PC-9 (cell line): ENCODE measurements around the gene FBXL13. TPM values are rescaled to one million over a fixed set of nuclear protein-coding genes. Genes with fewer than 3 reads are reported as not detected.

Experiments
- BruUV-seq: library from RNA; stranded (reverse); fragments of 400-500 nt; replicated peaks from 2 replicates; lab custom pipeline; 2021; lab: Mats Ljungman, UMichigan
- CTCF ChIA-PET: fragments of 300-600 bp; sonication (Branson Sonifier 250); formaldehyde crosslinking; loops from one replicate; lab custom pipeline; 2022; ENCODE audit warnings: antibody characterized with exemption; lab: Charles Lee
- POLR2A ChIA-PET: fragments of 300-600 bp; sonication (Branson Sonifier 250); formaldehyde crosslinking; loops from one replicate; lab custom pipeline; 2022; ENCODE audit warnings: antibody characterized with exemption; ENCODE audit not compliant: unreplicated experiment; lab: Charles Lee
- DNase-seq, 2 experiments: peaks; one replicate each; pipeline versions ENCODE4 v3.0.0 to v3.0.0-alpha.2; 2015 to 2022; ENCODE audit warnings: mixed read lengths in 1 of 2
- H2AFZ ChIP-seq: fragments of 200-600 bp; sonication (generic); 2 replicates; pipeline ENCODE4 v1.8.1; 2017; ENCODE audit warnings: antibody characterized with exemption
- H3F3A ChIP-seq: fragments of 200-600 bp; sonication (generic); 2 replicates; pipeline ENCODE4 v1.8.1; 2017; ENCODE audit warnings: antibody characterized with exemption, mild to moderate bottlenecking, low read depth; ENCODE audit not compliant: insufficient read depth
- H3K27ac ChIP-seq: fragments of 200-600 bp; sonication (generic); 2 replicates; pipeline ENCODE4 v1.6.1; 2016; ENCODE audit warnings: mixed run types
- H3K27me3 ChIP-seq: fragments of 200-600 bp; sonication (generic); 2 replicates; pipeline ENCODE4 v1.6.1; 2016; ENCODE audit warnings: low read depth, mixed run types; ENCODE audit not compliant: insufficient read depth
- H3K36me3 ChIP-seq: fragments of 200-600 bp; sonication (generic); 2 replicates; pipeline ENCODE4 v1.6.1; 2016; ENCODE audit warnings: low read depth, mixed run types
- H3K4me1 ChIP-seq: fragments of 200-600 bp; sonication (generic); replicated peaks from 2 replicates; pipeline ENCODE4 v1.6.1; 2016; ENCODE audit warnings: mixed run types; ENCODE audit not compliant: insufficient read depth
- H3K4me2 ChIP-seq: fragments of 200-600 bp; sonication (generic); 2 replicates; pipeline ENCODE4 v1.6.1; 2017; ENCODE audit warnings: mixed run types
- H3K4me3 ChIP-seq: fragments of 200-600 bp; sonication (generic); 2 replicates; pipeline ENCODE4 v1.6.1; 2016; ENCODE audit warnings: mixed run types
- H3K79me2 ChIP-seq: fragments of 200-600 bp; sonication (generic); 2 replicates; pipeline ENCODE4 v1.6.1; 2017; ENCODE audit warnings: low read depth, mixed run types
- H3K9me2 ChIP-seq: fragments of 200-600 bp; sonication (generic); 2 replicates; pipeline ENCODE4 v1.8.1; 2017; ENCODE audit warnings: mild to moderate bottlenecking; ENCODE audit not compliant: insufficient read depth
- H3K9me3 ChIP-seq: fragments of 200-600 bp; sonication (generic); 2 replicates; pipeline ENCODE4 v1.8.1; 2016; ENCODE audit warnings: low read depth; ENCODE audit not compliant: insufficient read depth
- H4K20me1 ChIP-seq: fragments of 200-600 bp; sonication (generic); 2 replicates; pipeline ENCODE4 v1.8.1; 2017; ENCODE audit not compliant: insufficient read depth
- CTCF ChIP-seq: fragments of 200-600 bp; sonication (generic); conservative IDR thresholded peaks from 2 replicates; pipeline ENCODE4 v1.6.1; 2017; ENCODE audit warnings: mixed run types, antibody characterized with exemption, mild to moderate bottlenecking, moderate library complexity
- EZH2 ChIP-seq: fragments of 200-600 bp; sonication (generic); IDR thresholded peaks from 2 replicates; pipeline ENCODE4 v1.8.0; 2017; ENCODE audit warnings: antibody characterized with exemption, low read depth
- intact Hi-C: fragments of 100-400 bp; cut with micrococcal nuclease; formaldehyde crosslinking; loops from one replicate; pipeline ENCODE4 v1.10.0; 2022; ENCODE audit not compliant: unreplicated experiment
- total RNA-seq: library from RNA; stranded (reverse); gene quantifications from 2 replicates; pipeline ENCODE4 v1.2.3, GENCODE V29; 2021

Gene FBXL13
- total RNA-seq, 1 experiment from 2014 or later: 19.4 TPM

GRCh38 chr7:102843850-102844249 lies 230.7 kb downstream of the FBXL13 start:
- no TSS peak for BruUV-seq
- no peaks in the 10 kb centered on the region for H3K36me3 ChIP-seq
- no peak overlapping the region for H3K4me3 ChIP-seq
- no peaks in the 10 kb centered on the region for H3K9me3 ChIP-seq
- no peak overlapping the region for H2AFZ ChIP-seq
- POLR2A ChIA-PET: interaction anchor here (0.7 kb wide), 1 partner anchor 32 kb away, joined by 3 read pairs; no protein-coding TSS in a partner anchor
- TF ChIP-seq EZH2 (no peak), CTCF (no peak)
- CTCF ChIA-PET: interaction anchor here (0.6 kb wide), 1 partner anchor 1422 kb away, joined by 19 read pairs; no protein-coding TSS in a partner anchor
- no peaks in the 10 kb centered on the region for H4K20me1 ChIP-seq
- H3K4me1 ChIP-seq: no peaks in the 10 kb centered on the region
- no peaks in the 10 kb centered on the region for H3F3A ChIP-seq
- DNase-seq: no peak
- no peak overlapping the region for H3K4me2 ChIP-seq
- H3K27ac ChIP-seq: no peak overlapping the region
- intact Hi-C loops: no loop called here
- no peaks in the 10 kb centered on the region for H3K27me3 ChIP-seq
- no peaks in the 10 kb centered on the region for H3K79me2 ChIP-seq
- no peaks in the 10 kb centered on the region for H3K9me2 ChIP-seq

- Histone ChIP-seq H3K27me3 (no peaks in the 10 kb centered on the region), H3K36me3 (no peaks in the 10 kb centered on the region), H3K9me3 (no peaks in the 10 kb centered on the region), H3F3A (no peaks in the 10 kb centered on the region), H3K4me2 (no peak overlapping the region), H3K4me3 (no peak overlapping the region), H3K9me2 (no peaks in the 10 kb centered on the region), H3K27ac (no peak overlapping the region), H2AFZ (no peak overlapping the region), H3K4me1 (no peaks in the 10 kb centered on the region), H3K79me2 (no peaks in the 10 kb centered on the region), H4K20me1 (no peaks in the 10 kb centered on the region)
- intact Hi-C loops: no loop called here
- ChIA-PET CTCF (no interaction called here), POLR2A (no interaction called here)
- no peak for TF ChIP-seq EZH2
- TF ChIP-seq CTCF: no peak
- DNase-seq: peak in 1 of 2 experiments; percentile 25
- BruUV-seq: no TSS peak
Observed at GRCh38 chr7:102842284-102842683, 232.3 kb downstream of the FBXL13 start.

- Histone ChIP-seq H3K9me2 (no peaks in the 10 kb centered on the region), H3F3A (no peaks in the 10 kb centered on the region), H3K79me2 (no peaks in the 10 kb centered on the region), H3K36me3 (no peaks in the 10 kb centered on the region), H3K4me3 (no peak overlapping the region), H3K4me1 (peaks cover 6% of the 10 kb centered on the region), H3K27ac (no peak overlapping the region), H3K27me3 (no peaks in the 10 kb centered on the region), H2AFZ (no peak overlapping the region), H3K9me3 (no peaks in the 10 kb centered on the region), H4K20me1 (no peaks in the 10 kb centered on the region), H3K4me2 (no peak overlapping the region)
- intact Hi-C loops: no loop called here
- ChIA-PET CTCF (no interaction called here), POLR2A (no interaction called here)
- DNase-seq: no peak
- BruUV-seq: no TSS peak
- TF ChIP-seq CTCF: no peak
- no peak for TF ChIP-seq EZH2
Observed at GRCh38 chr7:102841290-102841689, 233.3 kb downstream of the FBXL13 start.
